Esophagus muscularis mucosa (tissue), 4 donors: ENCODE results near the gene GDF10. TPM values are rescaled to one million over a fixed set of nuclear protein-coding genes. Genes with fewer than 3 reads are reported as not detected.

ENCODE experiments used
- DNase-seq: peaks from one replicate; pipeline ENCODE4 v3.0.0-alpha.2; 2017; ENCODE audit errors: extremely low spot score
- H3K27ac ChIP-seq, 4 donors: fragments of 200-600 bp; sonication (generic); replicated peaks in 1 of 4; 1 replicate in 3 of 4; 2 replicates in 1 of 4; pipeline ENCODE4 v1.5.1; 2016 to 2019; ENCODE audit warnings: mild to moderate bottlenecking in 1 of 4
- H3K27me3 ChIP-seq, 4 donors: fragments of 200-600 bp; sonication (generic); one replicate each; pipeline versions ENCODE4 v1.5.1 to v1.6.0; 2016 to 2019
- H3K36me3 ChIP-seq, 4 donors: fragments of 200-600 bp; sonication (generic); one replicate each; pipeline ENCODE4 v1.5.1; 2016 to 2019
- H3K4me1 ChIP-seq, 4 donors: fragments of 200-600 bp; sonication (generic); one replicate each; pipeline ENCODE4 v1.5.1; 2016 to 2019
- H3K4me3 ChIP-seq, 4 donors: fragments of 200-600 bp; sonication (generic); 1 replicate in 2 of 4; 2 replicates in 2 of 4; pipeline ENCODE4 v1.5.1; 2016 to 2019; ENCODE audit warnings: mild to moderate bottlenecking in 4 of 4, moderate library complexity in 1 of 4
- H3K9me3 ChIP-seq, 4 donors: fragments of 200-600 bp; sonication (generic); 1 replicate in 3 of 4; 2 replicates in 1 of 4; pipeline ENCODE4 v1.5.1; 2016 to 2019
- CTCF ChIP-seq, 3 experiments: fragments of 200-600 bp in 2 of 3; fragments of 450-650 bp in 1 of 3; sonication (generic) in 2 of 3; IDR thresholded peaks; one replicate each; pipeline ENCODE4 v1.5.1; 2017 to 2019; ENCODE audit warnings: antibody characterized with exemption in 3 of 3, mild to moderate bottlenecking in 2 of 3, moderate library complexity in 1 of 3
- EP300 ChIP-seq: sonication (generic); formaldehyde crosslinking; IDR thresholded peaks from one replicate; pipeline ENCODE4 v1.6.1; 2017; ENCODE audit warnings: antibody characterized with exemption
- POLR2A ChIP-seq: fragments of 450-650 bp; IDR thresholded peaks from one replicate; pipeline ENCODE4 v1.6.1; 2017; ENCODE audit warnings: antibody characterized with exemption, moderate library complexity, mild to moderate bottlenecking, low read depth
- POLR2AphosphoS5 ChIP-seq, 2 donors: sonication (generic); formaldehyde crosslinking; IDR thresholded peaks; one replicate each; pipeline ENCODE4 v1.6.1; 2017; ENCODE audit warnings: antibody characterized with exemption in 2 of 2
- WGBS: methylation state at CpG from one replicate; pipeline ENCODE4 v1.1.5; 2018; 5-methylcytosine and 5-hydroxymethylcytosine counted together
- intact Hi-C: fragments of 100-400 bp; cut with DNase I; formaldehyde crosslinking; loops from one replicate; pipeline ENCODE4 v1.15.1; 2023
- total RNA-seq, 4 donors: library from RNA; depleted of rRNA; stranded (reverse); fragments of >200 nt; gene quantifications; one replicate each; pipeline versions ENCODE4 v1.1.0 to v1.2.1, GENCODE V29; 2016

Gene GDF10
- total RNA-seq, 4 donors from 2014 or later = 5.6 to 33.3 (median 29.5) TPM

GRCh38 chr10:47320812-47321211 lies 20.8 kb downstream of the GDF10 start:
- no peaks in the 10 kb centered on the region for H3K4me1 ChIP-seq
- H3K4me3 ChIP-seq = no peak overlapping the region
- peaks cover 0 to 20% (median 0%) of the 10 kb centered on the region in 4 donors for H3K27me3 ChIP-seq
- TF ChIP-seq CTCF (IDR thresholded peaks at IDR 0.05) (no peak), EP300 (no peak), POLR2AphosphoS5 (IDR thresholded peaks at IDR 0.05) (no peak), POLR2A (no peak)
- H3K9me3 ChIP-seq = no peaks in the 10 kb centered on the region
- no peaks in the 10 kb centered on the region for H3K36me3 ChIP-seq
- 80% methylated on average over 6 of the region's 6 CpGs for WGBS
- no peak for DNase-seq
- intact Hi-C loops = no loop called here
- H3K27ac ChIP-seq = no peak overlapping the region

- Histone ChIP-seq H3K4me3 (no peak overlapping the region), H3K9me3 (no peaks in the 10 kb centered on the region), H3K27me3 (peaks cover 0 to 20% (median 0%) of the 10 kb centered on the region in 4 donors), H3K36me3 (no peaks in the 10 kb centered on the region), H3K27ac (no peak overlapping the region), H3K4me1 (no peaks in the 10 kb centered on the region)
- TF ChIP-seq POLR2A (no peak), EP300 (no peak), CTCF (IDR thresholded peaks at IDR 0.05) (no peak), POLR2AphosphoS5 (IDR thresholded peaks at IDR 0.05) (no peak)
- 86% methylated on average over 6 of the region's 8 CpGs for WGBS
- intact Hi-C loops = no loop called here
- DNase-seq = no peak
Observed at GRCh38 chr10:47321521-47322195, 21.7 kb downstream of the GDF10 start.

- no peak for DNase-seq
- 92% methylated on average over 35 of the region's 35 CpGs for WGBS
Observed at GRCh38 chr10:47322300-47323061, 22.5 kb downstream of the GDF10 start, which contains the start of gene GDF2. GDF2 (plus strand) TSS chr10:47322454; CDS start chr10:47322669, 215 bp downstream.

GRCh38 chr10:47323087-47323486 lies 23.1 kb downstream of the GDF10 start:
- TF ChIP-seq POLR2A (no peak), POLR2AphosphoS5 (IDR thresholded peaks at IDR 0.05) (no peak), CTCF (IDR thresholded peaks at IDR 0.05) (no peak), EP300 (no peak)
- WGBS = 71% methylated on average over 1 of the region's 1 CpG
- no peak overlapping the region for H3K4me3 ChIP-seq
- DNase-seq = no peak
- H3K27me3 ChIP-seq = peaks cover 0 to 20% (median 0%) of the 10 kb centered on the region in 4 donors
- no peaks in the 10 kb centered on the region for H3K9me3 ChIP-seq
- no peaks in the 10 kb centered on the region for H3K36me3 ChIP-seq
- no peaks in the 10 kb centered on the region for H3K4me1 ChIP-seq
- intact Hi-C loops = no loop called here
- no peak overlapping the region for H3K27ac ChIP-seq

More at GRCh38 chr10:47322300-47323061, 22.5 kb downstream of the GDF10 start, which contains the start of gene GDF2:
- no peak for TF ChIP-seq POLR2A
- no peak for TF ChIP-seq POLR2AphosphoS5 (IDR thresholded peaks at IDR 0.05)
- no peak for TF ChIP-seq CTCF (IDR thresholded peaks at IDR 0.05)
- no peak within 1 kb of the TSS for H3K27ac ChIP-seq
- H3K36me3 ChIP-seq = no peaks in the 10 kb centered on the region
- H3K27me3 ChIP-seq = peaks cover 0 to 20% (median 0%) of the 10 kb centered on the region in 4 donors
- intact Hi-C loops = no loop called here
- no peaks in the 10 kb centered on the region for H3K9me3 ChIP-seq
- no peak within 1 kb of the TSS for H3K4me3 ChIP-seq
- no peaks in the 10 kb centered on the region for H3K4me1 ChIP-seq
